Measurements from ENCODE around the gene FCAR.
"Not testable (repeated sequence)": the region's sequence is repeated elsewhere in the genome, so short reads cannot be mapped to it uniquely, and the experiment has no call there.

- not testable (repeated sequence) for TF ChIP-seq CTCF, POLR2A (IDR thresholded peaks at IDR 0.05)
These were observed 48.7 kb upstream of the FCAR start for GRCh38 chr19:54825326-54825725.

All from body of pancreas (tissue), 4 donors.